ENCODE measurements around the gene FAM83C. TPM values are rescaled to one million over a fixed set of nuclear protein-coding genes. Genes with fewer than 3 reads are reported as not detected.

The FAM83C gene
- total and polyA plus RNA-seq, 10 of the 15 experiments (the other 5 are each of a cell fraction or from before 2014, with no cell fraction given): not detected

GRCh38 chr20:35305682-35306556 is 13.7 kb upstream of the FAM83C start:
- Histone ChIP-seq H3K27ac (ENCODE audit: control insufficient read depth, insufficient read depth) (no peak overlapping the region), H3K9me3 (replicated peaks; ENCODE audit: control insufficient read depth, insufficient read depth, low read length) (no peaks in the 10 kb centered on the region), H3K4me3 (no peak overlapping the region), H3K9ac (ENCODE audit: control insufficient read depth, insufficient read depth, low read length) (no peak overlapping the region), H3K36me3 (ENCODE audit: control insufficient read depth in 2 of 2, insufficient read depth in 2 of 2, low read length in 1 of 2) (peaks cover 3 to 5% of the 10 kb centered on the region in 2 experiments; a peak in 3 of 4 replicates), H3K79me2 (ENCODE audit: control insufficient read depth, insufficient read depth, low read length) (no peaks in the 10 kb centered on the region), H4K20me1 (ENCODE audit: control insufficient read depth, insufficient read depth) (no peaks in the 10 kb centered on the region), H3K27me3 (replicated peaks in 1 of 2; ENCODE audit: control insufficient read depth in 2 of 2, insufficient read depth in 2 of 2, low read length in 1 of 2) (no peaks in the 10 kb centered on the region), H3K4me1 (ENCODE audit: control insufficient read depth, insufficient read depth, low read length) (peaks cover 3% of the 10 kb centered on the region), H2AFZ (ENCODE audit: control insufficient read depth, low read depth, low read length) (no peak overlapping the region), H3K4me2 (ENCODE audit: control insufficient read depth, insufficient read depth) (no peak overlapping the region)
- 58% methylated on average over 12 of the region's 12 CpGs for WGBS (ENCODE audit: insufficient coverage, insufficient replicate concordance, low lambda C conversion rate, missing lambda C conversion rate)
- POLR2A ChIA-PET: no interaction called here
- FAIRE-seq (no peak), ATAC-seq (no peak), DNase-seq (ENCODE audit: low read depth, low spot score) (no peak)
- RAD21 ChIA-PET (ENCODE audit: unreplicated experiment): interaction anchor here (0.5 to 1.4 kb wide), 3 partner anchors 24 to 161 kb away, joined by 3 to 6 read pairs (median 5); no protein-coding TSS in a partner anchor
- intact Hi-C loops (cut with micrococcal nuclease; ENCODE audit: unreplicated experiment) (no loop called here), in situ Hi-C loops (cut with MboI) (no loop called here)
- no TSS peak for BruUV-seq (replicated peaks)
- TF ChIP-seq CHD2 (IDR thresholded peaks at IDR 0.05; ENCODE audit: borderline replicate concordance, low read depth, low read length): no peak
- no peak for TF ChIP-seq TCF3 (IDR thresholded peaks at IDR 0.05; ENCODE audit: borderline replicate concordance, insufficient read depth, low read depth, low read length)
- TF ChIP-seq MTA2 (IDR thresholded peaks at IDR 0.05; ENCODE audit: low read depth): no peak
- no peak for TF ChIP-seq RFX5 (IDR thresholded peaks at IDR 0.05; ENCODE audit: low read depth, low read length)
- TF ChIP-seq BACH1 (IDR thresholded peaks at IDR 0.05; ENCODE audit: borderline replicate concordance): no peak
- no peak for TF ChIP-seq PBX3 (IDR thresholded peaks at IDR 0.05; ENCODE audit: insufficient replicate concordance, low read depth, low read length)
- peak; percentile 14; the same call in 1 of the 2 replicates for TF ChIP-seq RUNX3 (IDR thresholded peaks at IDR 0.05; ENCODE audit: low read length)
- TF ChIP-seq ZSCAN29 (IDR thresholded peaks at IDR 0.05): no peak
- SMC1A ChIA-PET (ENCODE audit: uncharacterized antibody, unreplicated experiment): interaction anchor here (1.3 to 2.7 kb wide), 2 partner anchors 23 to 142 kb away, joined by 7 to 9 read pairs; no protein-coding TSS in a partner anchor
- CTCF ChIA-PET: interaction anchor here (0.9 to 7.3 kb wide), 8 partner anchors 13 to 161 kb away, joined by 3 to 81 read pairs (median 5); no protein-coding TSS in a partner anchor
